DMS153 treated with DMSO at 0.1 percent for 48 hours (cell line): ENCODE results near the gene FAM156A.
"Not testable (repeated sequence)": the region's sequence is repeated elsewhere in the genome, so short reads cannot be mapped to it uniquely, and the experiment has no call there.

ENCODE experiments used
- DNase-seq: peaks from one replicate; lab custom pipeline; 2025; ENCODE audit not compliant: unreplicated experiment; lab: John Stamatoyannopoulos, UW

The FAM156A gene, protein sequence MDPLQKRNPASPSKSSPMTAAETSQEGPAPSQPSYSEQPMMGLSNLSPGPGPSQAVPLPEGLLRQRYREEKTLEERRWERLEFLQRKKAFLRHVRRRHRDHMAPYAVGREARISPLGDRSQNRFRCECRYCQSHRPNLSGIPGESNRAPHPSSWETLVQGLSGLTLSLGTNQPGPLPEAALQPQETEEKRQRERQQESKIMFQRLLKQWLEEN

DNA sequence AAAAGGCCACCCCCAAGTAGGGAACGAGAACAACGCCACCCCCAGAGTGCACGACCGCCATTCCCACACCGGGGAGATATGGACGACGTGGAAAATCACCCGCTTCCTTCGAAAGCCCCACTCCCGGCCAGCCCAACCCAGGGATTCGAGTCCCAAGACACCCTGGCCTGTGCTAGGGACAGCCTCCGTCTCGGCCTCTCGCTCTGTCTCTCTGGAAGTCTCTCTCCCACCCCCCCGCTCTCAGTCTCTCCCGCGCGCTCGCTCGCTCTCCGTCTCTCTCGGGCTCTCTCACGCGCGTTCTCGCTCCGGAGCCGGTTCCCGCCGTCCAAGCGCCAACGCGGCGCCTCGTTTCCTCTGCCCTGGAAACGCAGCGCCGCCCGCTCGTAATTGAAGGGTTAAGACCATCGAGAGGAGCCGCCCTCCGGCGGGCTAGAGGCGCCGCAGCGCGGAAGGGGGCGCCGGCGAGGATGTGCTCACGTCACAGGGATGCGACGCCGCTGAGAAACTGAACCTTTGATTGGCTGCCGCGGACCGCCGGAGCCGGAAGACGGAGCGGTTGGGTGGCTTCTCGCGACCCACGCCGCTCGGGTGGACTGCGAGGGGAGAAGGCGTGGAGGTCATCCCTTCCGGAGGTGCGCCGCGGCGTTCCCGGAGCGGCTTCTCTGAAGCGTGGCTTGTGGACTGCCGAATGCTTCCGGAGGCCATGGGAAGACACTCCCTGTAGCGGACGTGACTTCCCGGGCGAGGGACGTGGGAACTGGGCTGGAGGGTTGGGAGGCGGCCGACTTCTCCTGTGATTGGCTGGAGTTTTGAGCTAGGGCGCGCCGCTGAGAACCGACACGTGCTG, at the start of gene FAM156A:
Gene FAM156A, minus strand, starts transcription at position 406 of the 847 bp plus-strand sequence. CDS start 9,930 bp downstream, outside the sequence.
- not testable (repeated sequence) for DNase-seq

DNA sequence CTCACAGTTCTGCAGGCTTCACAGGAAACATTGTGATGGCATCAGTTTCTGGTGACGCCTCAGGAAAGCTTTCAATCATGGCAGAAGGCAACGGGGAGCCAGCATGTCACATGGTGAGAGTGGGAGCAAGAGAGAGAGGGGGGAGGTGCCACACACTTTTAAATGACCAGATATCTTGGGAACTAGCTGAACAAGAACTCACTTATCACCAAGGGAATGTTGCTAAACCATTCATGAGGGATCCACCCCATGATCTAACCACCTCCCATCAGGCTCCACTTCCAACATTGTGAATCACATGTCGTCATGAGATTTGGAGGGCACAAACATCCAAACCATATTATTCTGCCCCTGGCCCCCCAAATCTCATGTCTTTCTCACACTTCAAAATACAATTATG, 47.0 kb upstream of the FAM156A start:
- DNase-seq = no peak

DNA sequence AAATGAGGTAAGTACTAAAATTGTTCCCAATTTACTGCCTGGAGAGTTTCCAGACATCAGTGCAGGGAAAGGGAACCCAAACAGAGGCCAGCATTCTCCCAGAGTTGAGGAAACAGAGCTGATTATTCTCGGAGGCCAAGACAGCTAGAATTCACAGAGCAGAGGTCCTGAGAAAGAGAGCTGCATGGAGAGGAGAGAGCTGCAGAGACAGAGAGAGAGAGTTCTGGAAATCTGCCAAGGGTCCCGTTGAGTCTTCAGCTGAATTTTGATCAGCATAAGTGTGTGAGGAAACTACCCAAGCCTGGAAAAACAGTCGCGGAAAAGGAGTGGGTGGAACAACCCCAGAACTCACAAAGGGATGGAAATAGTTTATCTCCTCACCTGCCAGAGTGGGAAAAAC, 46.5 kb upstream of the FAM156A start:
- DNase-seq = no peak

DNA sequence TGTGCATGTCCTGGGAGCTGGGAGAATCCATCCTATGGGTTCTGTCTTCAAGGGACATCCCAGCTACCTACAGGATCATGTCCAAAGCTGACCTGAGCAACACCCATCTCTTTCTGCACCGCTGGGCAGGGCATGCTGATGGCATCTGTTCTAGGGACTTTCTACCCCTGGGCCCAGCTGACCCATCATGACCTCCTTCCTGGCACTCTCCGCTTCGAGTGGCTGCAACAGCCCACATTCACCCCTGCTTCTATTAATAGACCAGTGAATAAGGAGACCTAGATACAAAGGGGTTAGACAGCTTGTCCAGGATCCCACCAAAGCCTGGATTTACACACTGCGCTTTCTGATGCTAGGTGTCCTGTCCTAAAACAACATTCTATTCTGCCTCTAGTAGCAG, 45.7 kb upstream of the FAM156A start:
- no peak for DNase-seq

DNA sequence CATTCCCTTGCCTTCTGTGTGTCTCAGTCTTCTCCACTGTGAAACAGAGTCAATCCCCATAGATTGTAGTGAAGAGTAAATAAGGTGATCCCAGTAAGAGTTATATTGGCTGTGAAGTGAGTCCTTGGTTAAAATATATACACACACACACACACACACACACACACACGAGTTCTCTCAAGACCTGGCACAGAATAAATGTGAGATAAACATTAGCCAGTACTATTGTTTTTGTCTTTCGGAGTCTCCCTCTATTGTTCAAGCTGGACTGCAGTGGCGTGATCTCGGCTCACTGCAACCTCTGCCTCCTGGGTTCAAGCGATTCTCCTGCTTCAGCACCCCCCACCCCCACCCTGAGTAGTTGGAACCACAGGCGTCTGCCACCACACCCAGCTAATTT, 44.8 kb upstream of the FAM156A start:
- no peak for DNase-seq

DNA sequence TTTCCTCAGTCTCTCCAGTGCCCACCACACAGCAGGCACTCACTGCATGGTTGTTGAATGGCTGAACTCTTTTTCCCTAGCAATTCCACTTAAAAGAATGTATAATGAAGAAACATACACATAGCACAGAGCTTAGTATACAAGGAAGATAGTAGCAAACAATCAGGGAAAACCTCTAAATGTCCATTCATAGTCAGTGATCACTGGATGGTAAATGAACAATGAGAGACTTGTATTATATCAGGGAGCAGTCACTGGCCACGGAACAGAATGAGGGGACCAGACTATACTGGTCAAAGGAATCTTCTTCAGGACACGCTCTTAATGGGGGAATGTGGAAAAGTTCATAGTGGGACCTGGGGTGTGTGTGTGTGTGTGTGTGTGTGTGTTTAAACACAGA, 43.6 kb upstream of the FAM156A start:
- DNase-seq = no peak

DNA sequence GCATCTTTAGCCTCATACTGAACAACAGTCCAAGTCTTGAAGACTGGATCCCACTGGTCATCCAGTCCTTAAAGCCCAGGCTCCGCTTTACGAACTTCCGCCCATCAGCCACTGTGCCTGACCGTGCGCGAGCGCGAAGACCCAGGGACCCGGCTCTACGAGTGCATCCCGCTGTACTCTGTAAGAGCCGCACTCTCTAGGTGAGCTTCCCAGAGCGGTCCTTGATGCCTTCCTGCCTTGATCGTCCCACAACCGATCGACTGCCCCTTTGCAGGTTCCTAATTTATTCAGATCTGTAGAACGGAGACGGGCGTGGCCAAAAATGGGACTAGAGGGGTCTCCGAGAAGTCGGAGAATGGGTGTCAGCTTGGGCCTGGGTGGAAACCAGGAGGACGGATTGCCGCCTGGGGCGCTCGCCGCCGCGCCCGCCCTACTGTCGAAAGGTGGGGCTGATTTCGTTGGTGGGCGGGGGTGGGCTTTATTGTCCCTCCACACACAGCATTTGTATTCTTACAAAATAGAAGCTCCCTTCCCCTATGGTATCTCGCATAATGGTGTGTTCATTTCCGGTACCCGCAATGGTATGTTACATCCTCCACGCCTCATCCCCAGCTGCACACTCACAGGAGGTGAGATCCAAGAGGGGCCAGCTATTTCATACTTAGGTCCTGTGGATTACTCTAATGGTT, 42.3 kb upstream of the FAM156A start:
- DNase-seq = no peak

DNA sequence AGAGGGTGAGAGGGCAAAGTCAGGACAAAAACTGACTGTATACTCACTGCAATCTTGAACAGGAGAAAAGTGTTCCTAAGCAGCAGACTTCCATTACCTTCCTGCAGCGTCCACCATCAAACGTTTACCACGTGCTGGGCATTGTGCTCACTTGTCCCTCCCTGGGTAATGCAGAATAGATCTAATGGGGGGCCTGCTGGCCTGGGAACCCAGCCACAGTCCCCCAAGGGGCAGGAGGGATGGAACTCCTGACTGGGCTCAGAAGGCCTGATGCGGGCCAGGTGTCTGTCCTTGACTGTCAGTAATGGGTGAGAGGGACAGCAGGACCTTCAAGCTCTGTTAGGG, 37.6 kb upstream of the FAM156A start:
- no peak for DNase-seq

DNA sequence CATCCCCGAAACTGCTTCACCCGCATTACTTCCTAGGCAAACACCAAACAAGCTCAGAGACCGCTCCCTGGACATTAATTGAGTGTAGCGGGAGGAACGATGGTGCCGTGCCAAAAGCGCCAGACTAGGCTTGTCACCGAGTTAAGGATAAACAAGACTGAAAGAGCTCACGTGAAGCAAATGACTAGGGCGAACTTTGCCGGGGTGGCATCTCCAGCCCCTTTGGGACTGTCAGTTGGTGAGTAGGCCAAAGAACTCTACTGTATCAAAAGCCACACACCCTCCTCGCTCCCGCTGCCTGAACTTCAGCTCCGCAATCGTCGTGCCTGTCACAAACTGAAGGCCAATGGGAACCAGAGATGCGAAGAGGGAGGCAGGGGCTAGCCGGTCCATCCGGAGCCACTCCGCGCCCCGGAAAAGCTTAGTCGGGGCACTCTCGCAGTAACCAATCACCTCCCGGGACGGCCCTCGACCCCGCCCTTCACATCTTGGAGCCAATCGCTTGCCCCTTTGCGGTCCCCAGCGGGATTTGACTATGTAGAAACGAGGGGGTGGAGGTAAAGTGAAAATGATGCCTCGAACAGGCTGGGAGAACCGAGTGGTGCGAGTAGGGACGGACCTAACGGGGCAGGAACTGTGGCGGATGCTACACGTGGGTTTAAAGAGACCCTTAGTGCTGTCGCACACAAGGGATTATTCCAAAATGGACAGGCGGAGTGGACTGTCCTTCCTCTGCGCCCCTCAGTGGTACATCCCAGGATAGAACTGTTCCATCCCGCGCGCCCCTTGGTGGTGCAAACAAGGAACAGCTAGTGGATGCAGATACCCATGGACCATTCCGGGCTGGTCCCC, 37.0 kb upstream of the FAM156A start:
- peak; percentile 58 for DNase-seq

DNA sequence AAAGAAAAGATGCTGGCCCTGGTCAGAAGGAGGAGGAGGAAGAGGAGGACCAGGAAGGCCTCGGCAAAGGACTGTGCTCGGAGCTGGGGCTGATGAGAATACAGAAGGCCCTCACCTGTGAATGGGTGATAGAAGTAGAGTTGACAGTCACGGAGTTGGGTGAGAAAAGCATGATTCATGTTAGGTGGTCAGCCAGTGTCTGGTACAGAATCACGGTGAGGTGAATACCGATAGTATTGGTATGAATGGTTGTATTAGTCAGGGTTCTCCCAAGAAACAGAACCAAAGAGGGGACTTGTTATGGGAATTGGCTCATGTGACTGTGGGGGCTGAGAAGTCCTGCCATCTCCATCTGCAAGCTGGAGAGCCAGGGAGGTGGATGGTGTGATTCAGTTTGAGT, 32.5 kb upstream of the FAM156A start:
- DNase-seq = no peak

DNA sequence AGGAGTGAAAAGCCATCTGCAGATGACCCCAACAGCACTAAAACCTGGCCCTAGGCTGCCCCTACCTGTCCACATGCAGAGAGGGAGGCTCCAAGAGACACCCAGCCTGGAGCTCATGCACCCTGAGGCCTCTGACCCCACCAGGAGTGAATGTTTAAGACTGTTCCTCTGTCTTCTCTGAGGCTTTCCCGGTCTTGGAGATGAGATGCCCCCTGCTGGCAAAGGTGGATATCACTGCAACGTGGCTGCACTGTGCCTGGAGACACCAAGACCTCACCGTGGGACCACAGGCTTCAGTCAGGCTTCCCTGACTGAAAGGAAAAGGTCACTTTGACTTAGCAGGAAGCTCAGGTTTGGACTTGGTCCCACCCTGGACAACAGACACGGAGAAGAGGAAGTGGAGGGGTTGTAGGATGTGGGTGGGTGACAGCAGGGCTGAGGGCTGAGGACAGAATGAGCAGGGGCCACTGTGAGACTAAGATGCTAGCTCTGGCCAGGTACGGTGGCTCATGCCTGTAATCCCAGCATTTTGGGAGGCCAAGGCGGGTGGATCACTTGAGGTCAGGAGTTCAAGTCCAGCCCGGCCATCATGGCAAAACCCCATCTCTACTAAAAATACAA, 31.8 kb upstream of the FAM156A start:
- DNase-seq = peak; percentile 0

DNA sequence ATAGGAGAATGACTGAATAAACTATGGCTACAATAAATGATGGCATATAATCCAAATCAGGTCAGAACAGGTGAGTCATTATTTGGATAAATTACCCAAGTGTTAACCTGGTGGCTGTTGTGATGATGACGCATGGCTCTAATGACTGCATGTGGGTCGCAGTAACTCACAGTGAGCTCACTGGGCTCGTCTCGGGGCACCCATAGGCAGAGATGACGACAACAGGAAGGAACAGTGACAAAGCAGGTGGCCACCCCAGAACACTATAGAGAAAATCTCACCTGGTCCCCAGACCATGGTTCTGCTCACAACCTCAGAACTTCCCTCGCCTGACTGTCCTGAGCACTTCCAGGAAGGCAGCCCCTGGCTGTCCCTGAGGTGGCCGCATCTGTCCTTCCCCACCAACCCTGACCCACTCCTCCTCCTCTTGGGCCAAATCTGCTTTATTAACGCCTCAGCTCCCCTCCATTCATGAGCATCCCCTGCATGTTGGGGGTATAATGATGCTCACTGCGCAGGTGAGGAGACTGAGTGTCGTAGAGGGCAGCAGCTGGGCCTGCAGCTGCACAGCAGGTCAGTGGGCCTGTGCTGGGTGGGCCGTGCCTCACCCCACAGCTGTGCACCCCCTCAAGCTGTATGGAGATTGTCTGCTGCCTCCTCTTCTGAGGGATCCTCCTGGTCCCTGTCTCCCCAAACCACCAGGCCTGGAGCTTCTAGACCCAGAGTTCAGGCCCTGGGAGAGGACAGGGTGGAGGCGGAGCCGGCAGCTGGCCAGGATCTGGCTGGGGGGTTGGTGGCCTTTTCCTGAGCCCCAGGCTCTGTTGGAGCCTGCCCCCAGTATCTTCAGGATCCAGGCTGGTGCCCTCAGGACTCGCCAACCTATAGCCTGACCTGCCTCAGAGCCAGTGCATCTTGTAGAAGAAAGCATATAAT, 30.9 kb upstream of the FAM156A start:
- DNase-seq = no peak

DNA sequence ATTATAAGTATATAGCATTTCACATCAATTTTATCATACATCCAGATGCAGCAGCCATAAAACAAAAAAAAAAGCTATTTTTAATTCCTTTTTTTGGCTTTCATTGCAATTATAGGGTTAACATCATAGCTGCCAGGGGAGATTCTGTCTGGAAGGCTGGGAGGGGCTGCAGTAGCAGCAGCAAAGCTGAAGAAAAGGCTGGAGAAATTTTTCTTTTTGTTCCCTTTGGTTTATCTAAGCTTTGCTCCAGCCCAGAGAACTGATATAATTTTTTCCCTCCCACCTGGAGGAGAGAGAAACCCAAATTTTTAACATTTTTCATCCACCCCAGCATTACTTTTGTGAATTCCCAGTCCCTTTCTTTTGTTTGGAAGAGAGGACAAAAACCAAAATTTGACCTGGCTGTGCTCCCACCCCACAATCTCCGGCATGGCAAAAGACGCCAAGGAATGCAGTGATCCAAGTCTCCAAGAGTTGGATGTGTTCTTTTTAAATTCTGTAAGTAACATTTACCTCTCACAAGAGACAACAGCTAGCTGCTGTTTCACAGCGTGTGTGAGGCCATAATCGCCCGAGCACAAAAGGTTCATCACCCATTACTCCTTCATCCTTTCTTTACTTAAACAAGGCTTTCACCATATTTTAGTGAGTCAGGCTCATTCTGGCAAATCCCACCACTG, 25.1 kb upstream of the FAM156A start:
- no peak for DNase-seq

DNA sequence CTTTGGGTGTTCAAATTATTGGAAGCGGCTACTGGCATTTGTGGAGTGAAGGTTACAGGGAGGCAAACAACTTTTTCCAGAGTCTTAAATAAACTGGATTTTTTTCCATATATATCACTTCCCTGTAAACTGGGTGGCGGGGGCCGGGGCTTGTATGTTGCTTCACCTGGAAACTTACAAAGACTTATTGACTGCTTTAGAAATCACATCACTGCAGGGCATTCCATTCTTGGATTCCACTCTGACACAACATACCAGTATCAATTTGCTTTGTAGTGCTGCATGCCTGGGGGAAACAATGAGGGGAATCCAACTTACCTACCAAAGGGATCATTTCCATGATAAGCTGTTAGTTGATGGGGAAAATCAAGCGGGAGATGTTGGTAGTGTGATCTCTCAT, 21.7 kb upstream of the FAM156A start:
- no peak for DNase-seq

DNA sequence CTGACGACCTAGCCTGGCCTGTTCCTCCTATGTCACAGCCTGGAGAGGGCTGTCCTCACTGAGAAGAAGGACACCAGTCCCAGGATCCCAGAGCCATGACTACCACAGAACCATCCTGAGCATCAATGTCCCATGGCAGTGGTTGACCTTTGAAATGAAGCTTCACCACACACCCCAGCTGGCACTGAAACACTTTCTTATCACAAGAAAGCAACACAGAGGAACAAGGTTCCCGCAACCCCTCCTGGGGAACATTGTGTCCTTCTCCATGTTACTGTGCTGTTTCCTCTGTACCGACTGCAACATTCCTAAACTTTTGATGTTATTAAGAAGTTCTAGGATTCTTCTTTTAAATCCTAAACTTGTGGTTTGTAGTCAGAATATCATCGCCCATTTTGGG, 21.2 kb upstream of the FAM156A start:
- no peak for DNase-seq

DNA sequence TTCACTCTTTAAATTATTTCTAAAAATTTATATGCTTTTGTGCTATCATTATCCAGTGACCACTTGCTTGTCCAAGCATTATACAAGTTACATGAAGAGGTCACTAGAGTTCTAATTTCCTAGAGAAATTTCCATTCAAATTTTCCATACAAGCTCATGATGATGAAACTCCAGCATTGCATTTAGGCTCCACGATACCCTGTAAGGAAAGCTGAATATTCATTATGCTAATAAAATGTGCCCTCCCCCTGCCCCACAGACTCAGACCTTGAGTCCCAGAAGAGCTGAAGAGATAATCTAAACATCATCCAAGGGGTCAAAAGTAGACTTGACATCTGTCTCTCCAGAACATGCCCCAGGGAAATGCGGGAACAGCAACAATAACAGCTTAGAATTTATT, 19.6 kb upstream of the FAM156A start:
- no peak for DNase-seq

DNA sequence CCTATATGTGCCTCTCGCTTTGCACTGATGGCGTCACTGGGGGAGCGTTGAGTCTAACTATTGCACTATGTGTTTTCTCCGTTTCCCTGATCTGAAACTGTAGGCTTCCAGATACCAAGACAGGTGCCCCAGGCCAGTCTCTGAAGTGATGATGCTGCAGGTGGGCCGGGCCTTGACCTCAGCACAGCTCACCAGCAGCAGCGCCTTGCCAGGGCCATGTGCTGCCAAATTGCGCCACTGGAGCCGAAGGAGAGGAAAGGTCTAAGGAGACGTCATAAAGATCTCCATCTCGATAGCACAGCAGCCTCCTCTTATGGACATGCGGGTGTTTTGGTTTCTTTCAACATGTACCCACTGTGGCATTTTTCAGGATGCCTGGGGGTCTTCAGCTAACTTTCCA, 17.3 kb upstream of the FAM156A start:
- DNase-seq = not testable (repeated sequence)

DNA sequence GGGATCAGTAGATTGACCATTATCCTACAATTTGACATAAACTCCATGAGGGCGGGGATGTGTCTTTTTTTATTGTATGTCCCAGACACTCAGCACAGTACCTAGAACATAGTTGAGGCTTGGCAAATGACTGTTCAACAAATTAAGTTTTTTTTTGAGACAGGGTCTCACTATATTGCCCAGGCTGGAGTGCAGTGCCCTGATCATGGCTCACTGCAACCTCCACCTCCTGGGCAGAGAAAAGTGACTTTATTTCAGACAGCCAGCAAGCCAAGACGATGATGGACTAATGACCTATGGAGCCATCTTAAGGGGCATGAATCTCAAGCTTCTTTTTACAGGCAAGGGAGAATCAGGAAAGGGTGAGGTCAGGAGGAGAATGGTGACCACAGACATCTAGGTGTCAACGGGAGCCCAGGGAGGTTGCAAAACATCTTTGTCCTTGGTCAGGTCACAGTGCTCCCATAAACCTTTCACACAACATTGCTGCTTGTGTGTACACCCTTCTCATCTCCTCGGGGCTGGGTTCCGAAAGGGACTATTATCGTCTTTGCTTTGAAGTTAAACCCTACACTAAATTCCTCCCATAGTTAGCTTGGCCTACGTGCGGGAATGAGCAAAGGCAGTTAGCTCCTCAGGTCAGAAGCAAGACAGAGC, 16.1 kb upstream of the FAM156A start:
- not testable (repeated sequence) for DNase-seq

DNA sequence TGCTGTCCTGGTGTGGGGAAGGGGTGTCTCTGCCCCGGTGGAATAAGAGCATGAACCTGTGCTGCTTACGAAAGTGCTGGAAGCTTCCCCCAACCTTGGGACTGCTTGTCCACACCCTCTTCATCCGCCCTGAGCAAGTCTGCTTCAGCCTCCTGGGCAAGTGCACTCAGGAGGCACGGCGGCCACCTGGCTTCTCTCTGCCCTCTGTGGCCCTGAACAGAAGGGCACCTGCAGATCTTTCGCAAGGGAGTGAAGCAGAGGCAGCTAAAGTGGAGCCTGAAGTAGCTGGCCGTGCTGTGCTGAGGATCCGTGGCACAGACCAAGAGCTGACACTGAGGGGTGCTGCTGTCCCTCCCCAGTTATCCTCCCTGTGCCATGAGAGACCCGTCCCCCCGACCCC, 9.6 kb upstream of the FAM156A start:
- DNase-seq = not testable (repeated sequence)
